Neuronal stem cell (in vitro differentiated cells): ENCODE measurements around the gene MCOLN1.
A peak's percentile ranks its signal among the peaks of the same experiment; 100 is the strongest.

ENCODE experiments used
- DNase-seq: peaks from one replicate; pipeline ENCODE4 v3.0.0-alpha.2; 2013; ENCODE audit warnings: low spot score
- H2AFZ ChIP-seq: one replicate; pipeline ENCODE4 v1.6.1; 2013; ENCODE audit warnings: mild to moderate bottlenecking, low read length, inconsistent platforms
- H2AK5ac ChIP-seq: 2 replicates; pipeline ENCODE4 v1.6.1; 2013; ENCODE audit warnings: low read depth, mild to moderate bottlenecking, inconsistent platforms, low read length, moderate library complexity, mixed read lengths
- H2BK120ac ChIP-seq: 2 replicates; pipeline ENCODE4 v1.6.1; 2013; ENCODE audit warnings: low read depth, mild to moderate bottlenecking, inconsistent platforms, low read length, moderate library complexity, mixed read lengths
- H2BK12ac ChIP-seq: one replicate; pipeline ENCODE4 v1.6.1; 2013; ENCODE audit warnings: low read length, inconsistent platforms
- H2BK15ac ChIP-seq: 2 replicates; pipeline ENCODE4 v1.6.1; 2013; ENCODE audit warnings: mild to moderate bottlenecking, low read length, inconsistent platforms, mixed read lengths
- H2BK5ac ChIP-seq: one replicate; pipeline ENCODE4 v1.6.1; 2013; ENCODE audit warnings: inconsistent platforms, mild to moderate bottlenecking, low read length, moderate library complexity
- H3K14ac ChIP-seq: one replicate; pipeline ENCODE4 v1.6.1; 2013; ENCODE audit warnings: low read length, inconsistent platforms
- H3K18ac ChIP-seq: 2 replicates; pipeline ENCODE4 v1.6.1; 2013; ENCODE audit warnings: low read length, inconsistent platforms
- H3K23ac ChIP-seq: 2 replicates; pipeline ENCODE4 v1.6.1; 2013; ENCODE audit warnings: low read depth, mild to moderate bottlenecking, mixed read lengths, low read length, inconsistent platforms; ENCODE audit not compliant: poor library complexity
- H3K27ac ChIP-seq: replicated peaks from 3 replicates; pipeline ENCODE4 v1.5.1; 2013; ENCODE audit warnings: low read length, inconsistent platforms
- H3K27me3 ChIP-seq, 3 experiments: 2 replicates each; pipeline ENCODE4 v1.6.1; 2013; ENCODE audit warnings: low read length in 3 of 3, mild to moderate bottlenecking in 2 of 3, inconsistent platforms in 1 of 3, low read depth in 1 of 3, mixed read lengths in 1 of 3, moderate library complexity in 1 of 3; ENCODE audit not compliant: control insufficient read depth in 3 of 3, insufficient read depth in 3 of 3
- H3K36me3 ChIP-seq, 2 donors: replicated peaks in 1 of 2; 2 replicates each; pipeline ENCODE4 v1.6.1; 2013; ENCODE audit warnings: low read length in 2 of 2; ENCODE audit not compliant: control insufficient read depth in 2 of 2, insufficient read depth in 2 of 2
- H3K4ac ChIP-seq: 2 replicates; pipeline ENCODE4 v1.6.1; 2013; ENCODE audit warnings: inconsistent platforms, mild to moderate bottlenecking, low read length, moderate library complexity
- H3K4me1 ChIP-seq, 2 donors: 1 replicate in 1 of 2; 2 replicates in 1 of 2; pipeline ENCODE4 v1.6.1; 2013; ENCODE audit warnings: low read length in 2 of 2, low read depth in 1 of 2; ENCODE audit not compliant: control insufficient read depth in 2 of 2, insufficient read depth in 1 of 2
- H3K4me2 ChIP-seq: one replicate; pipeline ENCODE4 v1.6.1; 2013; ENCODE audit warnings: mild to moderate bottlenecking, low read length, inconsistent platforms; ENCODE audit not compliant: insufficient read depth, poor library complexity, severe bottlenecking
- H3K4me3 ChIP-seq, 2 donors: 2 replicates each; pipeline ENCODE4 v1.5.1; 2013; ENCODE audit warnings: low read length in 2 of 2, mild to moderate bottlenecking in 2 of 2, inconsistent platforms in 1 of 2, moderate library complexity in 1 of 2
- H3K79me1 ChIP-seq: one replicate; pipeline ENCODE4 v1.6.1; 2013; ENCODE audit warnings: low read depth, mild to moderate bottlenecking, inconsistent platforms, low read length, moderate library complexity
- H3K9ac ChIP-seq: one replicate; pipeline ENCODE4 v1.6.1; 2013; ENCODE audit warnings: mild to moderate bottlenecking, low read depth, low read length, inconsistent platforms; ENCODE audit not compliant: poor library complexity
- H3K9me3 ChIP-seq, 2 donors: replicated peaks in 1 of 2; 2 replicates each; pipeline versions ENCODE3 to v1.6.1; 2013; ENCODE audit warnings: low read length in 2 of 2, mild to moderate bottlenecking in 2 of 2, inconsistent platforms in 1 of 2, low read depth in 1 of 2, mixed read lengths in 1 of 2, moderate library complexity in 1 of 2; ENCODE audit not compliant: control insufficient read depth in 2 of 2, insufficient read depth in 1 of 2
- H4K8ac ChIP-seq: one replicate; pipeline ENCODE4 v1.6.1; 2013; ENCODE audit warnings: low read depth, mild to moderate bottlenecking, inconsistent platforms, low read length, moderate library complexity
- H4K91ac ChIP-seq: one replicate; pipeline ENCODE4 v1.6.1; 2013; ENCODE audit warnings: low read length, low read depth, mild to moderate bottlenecking, inconsistent platforms; ENCODE audit not compliant: poor library complexity
- WGBS, 2 donors: extraction: QIAGEN DNeasy Blood & Tissue Kit; methylation state at CpG; one replicate each; pipeline ENCODE4 v1.1.7; 2013; ENCODE audit warnings: missing lambda C conversion rate in 2 of 2, mixed read lengths in 1 of 2; ENCODE audit not compliant: insufficient read length in 2 of 2, insufficient replicate concordance in 1 of 2; ENCODE audit errors: extremely low coverage in 2 of 2; 5-methylcytosine and 5-hydroxymethylcytosine counted together

Gene MCOLN1

DNA sequence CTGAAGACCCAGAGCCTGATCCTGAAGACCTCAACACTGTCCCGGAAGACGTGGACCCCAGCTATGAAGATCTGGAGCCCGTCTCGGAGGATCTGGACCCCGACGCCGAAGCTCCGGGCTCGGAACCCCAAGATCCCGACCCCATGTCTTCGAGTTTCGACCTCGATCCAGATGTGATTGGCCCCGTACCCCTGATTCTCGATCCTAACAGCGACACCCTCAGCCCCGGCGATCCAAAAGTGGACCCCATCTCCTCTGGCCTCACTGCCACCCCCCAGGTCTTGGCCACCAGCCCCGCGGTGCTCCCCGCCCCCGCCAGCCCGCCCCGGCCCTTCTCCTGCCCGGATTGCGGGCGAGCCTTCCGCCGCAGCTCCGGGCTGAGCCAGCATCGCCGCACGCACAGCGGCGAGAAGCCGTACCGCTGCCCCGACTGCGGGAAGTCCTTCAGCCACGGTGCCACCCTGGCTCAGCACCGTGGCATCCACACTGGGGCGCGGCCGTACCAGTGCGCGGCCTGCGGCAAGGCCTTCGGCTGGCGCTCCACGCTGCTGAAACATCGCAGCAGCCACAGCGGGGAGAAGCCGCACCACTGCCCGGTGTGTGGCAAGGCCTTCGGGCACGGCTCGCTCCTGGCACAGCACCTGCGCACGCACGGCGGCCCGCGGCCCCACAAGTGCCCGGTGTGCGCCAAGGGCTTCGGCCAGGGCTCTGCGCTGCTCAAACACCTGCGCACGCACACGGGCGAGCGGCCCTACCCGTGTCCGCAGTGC is 2.9 kb upstream of the MCOLN1 start:
- H4K91ac ChIP-seq: no peak overlapping the region
- no peak overlapping the region for H3K27ac ChIP-seq
- H3K23ac ChIP-seq: no peak overlapping the region
- peaks cover 17 to 21% of the 10 kb centered on the region in 2 donors for H3K4me1 ChIP-seq
- no peak overlapping the region for H2BK5ac ChIP-seq
- no peak overlapping the region for H3K18ac ChIP-seq
- peaks cover 5 to 23% of the 10 kb centered on the region in 2 donors for H3K36me3 ChIP-seq
- no peak overlapping the region for H2AK5ac ChIP-seq
- no peak overlapping the region for H2BK120ac ChIP-seq
- no peak overlapping the region for H3K4ac ChIP-seq
- no peak overlapping the region for H2BK12ac ChIP-seq
- no peaks in the 10 kb centered on the region for H3K9me3 ChIP-seq
- DNase-seq: no peak
- H3K4me3 ChIP-seq: no peak overlapping the region
- H3K14ac ChIP-seq: no peak overlapping the region
- H2BK15ac ChIP-seq: no peak overlapping the region
- peak overlapping the region; percentile 7 for H4K8ac ChIP-seq
- peaks cover 10% of the 10 kb centered on the region for H3K79me1 ChIP-seq
- WGBS, 2 donors: no CpG with 5 or more reads among the region's 74 CpGs
- H3K4me2 ChIP-seq: no peak overlapping the region
- no peaks in the 10 kb centered on the region for H3K27me3 ChIP-seq
- no peak overlapping the region for H3K9ac ChIP-seq
- H2AFZ ChIP-seq: no peak overlapping the region

DNA sequence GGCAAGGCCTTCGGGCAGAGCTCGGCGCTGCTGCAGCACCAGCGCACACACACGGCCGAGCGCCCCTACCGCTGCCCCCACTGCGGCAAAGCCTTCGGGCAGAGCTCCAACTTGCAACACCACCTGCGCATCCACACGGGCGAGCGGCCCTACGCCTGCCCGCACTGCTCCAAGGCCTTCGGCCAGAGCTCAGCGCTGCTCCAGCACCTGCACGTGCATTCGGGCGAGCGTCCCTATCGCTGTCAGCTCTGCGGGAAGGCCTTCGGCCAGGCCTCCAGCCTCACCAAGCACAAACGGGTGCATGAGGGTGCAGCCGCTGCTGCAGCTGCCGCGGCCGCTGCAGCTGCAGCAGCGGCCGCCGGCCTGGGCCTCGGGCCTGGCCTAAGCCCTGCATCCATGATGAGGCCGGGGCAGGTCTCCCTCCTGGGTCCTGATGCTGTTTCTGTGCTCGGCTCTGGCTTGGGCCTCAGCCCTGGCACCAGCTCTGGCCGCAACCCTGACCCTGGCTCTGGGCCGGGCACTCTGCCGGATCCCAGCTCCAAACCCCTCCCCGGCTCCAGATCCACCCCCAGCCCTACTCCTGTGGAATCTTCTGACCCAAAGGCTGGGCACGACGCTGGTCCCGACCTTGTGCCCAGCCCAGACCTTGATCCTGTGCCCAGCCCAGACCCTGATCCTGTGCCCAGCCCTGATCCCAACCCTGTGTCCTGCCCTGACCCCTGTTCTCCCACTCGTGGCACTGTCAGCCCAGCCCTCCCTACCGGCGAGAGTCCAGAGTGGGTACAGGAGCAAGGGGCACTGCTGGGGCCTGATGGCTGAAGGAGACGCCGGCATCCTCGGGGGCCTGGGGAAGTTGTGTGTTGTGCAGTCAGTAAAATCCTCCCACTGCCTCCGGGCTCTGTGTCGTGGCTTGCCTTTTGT is 2.0 kb upstream of the MCOLN1 start:
- H3K4me3 ChIP-seq: no peak overlapping the region
- peak overlapping the region; percentile 43 for H4K8ac ChIP-seq
- no peaks in the 10 kb centered on the region for H3K9me3 ChIP-seq
- H2AK5ac ChIP-seq: no peak overlapping the region
- no peak overlapping the region for H3K4me2 ChIP-seq
- no CpG with 5 or more reads among the region's 51 CpGs for WGBS, 2 donors
- H3K23ac ChIP-seq: peak overlapping the region; percentile 97
- no peak overlapping the region for H2BK15ac ChIP-seq
- H2BK5ac ChIP-seq: peak overlapping the region; percentile 24
- H3K27me3 ChIP-seq: no peaks in the 10 kb centered on the region
- H4K91ac ChIP-seq: no peak overlapping the region
- H2BK12ac ChIP-seq: no peak overlapping the region
- H3K4me1 ChIP-seq: peaks cover 15 to 16% of the 10 kb centered on the region in 2 donors
- no peak overlapping the region for H2BK120ac ChIP-seq
- no peak overlapping the region for H3K4ac ChIP-seq
- H3K18ac ChIP-seq: no peak overlapping the region
- H3K79me1 ChIP-seq: peaks cover 10% of the 10 kb centered on the region
- H3K14ac ChIP-seq: peak overlapping the region; percentile 21
- H3K27ac ChIP-seq: no peak overlapping the region
- H2AFZ ChIP-seq: no peak overlapping the region
- peaks cover 5 to 23% of the 10 kb centered on the region in 2 donors for H3K36me3 ChIP-seq
- no peak overlapping the region for H3K9ac ChIP-seq
- no peak for DNase-seq

DNA sequence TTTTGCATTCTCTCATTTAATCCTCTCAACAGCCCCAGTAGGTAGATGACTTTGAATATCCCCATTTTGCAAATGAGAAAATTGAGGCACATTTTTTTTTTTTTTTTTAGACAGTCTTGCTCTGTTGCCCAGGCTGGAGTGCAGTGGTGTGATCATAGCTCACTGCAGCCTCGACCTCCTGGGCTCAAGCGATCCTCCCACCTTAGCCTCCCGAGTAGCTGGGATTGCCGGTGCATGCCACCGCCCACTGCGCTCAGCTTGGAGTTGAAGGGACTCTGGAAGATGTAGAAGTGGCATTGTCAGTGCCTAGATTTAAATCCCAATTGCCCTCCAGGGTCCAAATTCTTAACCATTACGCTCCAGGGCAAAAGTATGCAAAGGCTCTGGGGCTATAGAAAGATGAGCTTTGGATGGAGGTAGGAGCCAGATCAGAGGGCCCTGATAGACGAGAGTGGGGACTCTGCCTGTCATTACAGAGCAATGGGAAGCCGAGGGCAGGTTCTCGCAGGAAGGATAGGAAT is 813 bp upstream of the MCOLN1 start:
- Histone ChIP-seq H3K27me3 (no peaks in the 10 kb centered on the region), H3K9me3 (no peaks in the 10 kb centered on the region), H3K4me1 (peaks cover 12 to 13% of the 10 kb centered on the region in 2 donors), H3K23ac (no peak overlapping the region), H2AK5ac (no peak overlapping the region), H4K91ac (no peak overlapping the region), H4K8ac (no peak overlapping the region), H3K36me3 (peaks cover 5 to 25% of the 10 kb centered on the region in 2 donors), H3K4ac (no peak overlapping the region), H2BK5ac (no peak overlapping the region), H2BK12ac (no peak overlapping the region), H3K4me2 (peak overlapping the region; percentile 88), H3K27ac (no peak overlapping the region), H2BK15ac (no peak overlapping the region), H3K14ac (no peak overlapping the region), H3K18ac (peak overlapping the region; percentile 3), H2BK120ac (no peak overlapping the region), H2AFZ (peak overlapping the region; percentile 90), H3K9ac (peak overlapping the region; percentile 90), H3K79me1 (peaks cover 10% of the 10 kb centered on the region), H3K4me3 (peak overlapping the region in 1 of 2 donors; percentile 61)
- WGBS, 2 donors: no CpG with 5 or more reads among the region's 10 CpGs
- DNase-seq: no peak
